ENCODE data around the gene SPIRE1. TPM values are rescaled to one million over a fixed set of nuclear protein-coding genes. Genes with fewer than 3 reads are reported as not detected.
"Not testable (repeated sequence)": the region's sequence is repeated elsewhere in the genome, so short reads cannot be mapped to it uniquely, and the experiment has no call there.

Gene SPIRE1
- total RNA-seq, 1 experiment from 2014 or later, result 26.1 TPM

DNA sequence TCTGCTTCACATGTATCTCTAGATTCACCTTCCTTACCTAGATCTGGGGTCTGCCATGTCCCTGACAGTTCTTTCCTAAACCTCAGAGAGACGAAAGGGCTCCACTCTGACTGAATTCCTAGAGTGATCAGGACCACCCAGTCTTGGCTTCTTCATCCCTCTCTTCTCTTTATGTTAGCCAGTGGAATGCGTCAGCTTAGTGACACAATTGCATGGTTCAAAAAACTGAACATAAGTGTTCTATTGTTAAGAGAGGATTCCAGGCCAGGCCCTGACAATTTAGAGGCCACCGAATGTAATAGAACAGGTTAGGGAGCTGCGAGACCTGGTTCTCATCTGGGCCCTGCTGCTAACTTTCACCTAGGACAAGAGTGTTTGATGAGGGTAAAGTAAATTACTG, 240.2 kb downstream of the SPIRE1 start:
- DNase-seq, result no peak
- Histone ChIP-seq H4K20me1 (ENCODE audit: insufficient read depth) (no peaks in the 10 kb centered on the region), H3K4me3 (no peak overlapping the region), H3K36me3 (ENCODE audit: low read depth) (no peaks in the 10 kb centered on the region), H3K79me2 (ENCODE audit: low read depth) (no peaks in the 10 kb centered on the region), H3K27ac (no peak overlapping the region), H3F3A (ENCODE audit: insufficient read depth, low read depth) (peaks cover 10% of the 10 kb centered on the region), H3K27me3 (ENCODE audit: insufficient read depth, low read depth) (no peaks in the 10 kb centered on the region), H2AFZ (no peak overlapping the region), H3K4me2 (no peak overlapping the region), H3K4me1 (replicated peaks; ENCODE audit: insufficient read depth) (no peaks in the 10 kb centered on the region), H3K9me3 (ENCODE audit: insufficient read depth, low read depth) (no peaks in the 10 kb centered on the region; the same call in 1 of the 2 replicates), H3K9me2 (ENCODE audit: insufficient read depth) (no peaks in the 10 kb centered on the region)
- ChIA-PET POLR2A (ENCODE audit: unreplicated experiment) (no interaction called here), CTCF (no interaction called here)
- no TSS peak for BruUV-seq (replicated peaks)
- TF ChIP-seq EZH2 (IDR thresholded peaks at IDR 0.05; ENCODE audit: low read depth), result no peak
- TF ChIP-seq, protein P1, sequence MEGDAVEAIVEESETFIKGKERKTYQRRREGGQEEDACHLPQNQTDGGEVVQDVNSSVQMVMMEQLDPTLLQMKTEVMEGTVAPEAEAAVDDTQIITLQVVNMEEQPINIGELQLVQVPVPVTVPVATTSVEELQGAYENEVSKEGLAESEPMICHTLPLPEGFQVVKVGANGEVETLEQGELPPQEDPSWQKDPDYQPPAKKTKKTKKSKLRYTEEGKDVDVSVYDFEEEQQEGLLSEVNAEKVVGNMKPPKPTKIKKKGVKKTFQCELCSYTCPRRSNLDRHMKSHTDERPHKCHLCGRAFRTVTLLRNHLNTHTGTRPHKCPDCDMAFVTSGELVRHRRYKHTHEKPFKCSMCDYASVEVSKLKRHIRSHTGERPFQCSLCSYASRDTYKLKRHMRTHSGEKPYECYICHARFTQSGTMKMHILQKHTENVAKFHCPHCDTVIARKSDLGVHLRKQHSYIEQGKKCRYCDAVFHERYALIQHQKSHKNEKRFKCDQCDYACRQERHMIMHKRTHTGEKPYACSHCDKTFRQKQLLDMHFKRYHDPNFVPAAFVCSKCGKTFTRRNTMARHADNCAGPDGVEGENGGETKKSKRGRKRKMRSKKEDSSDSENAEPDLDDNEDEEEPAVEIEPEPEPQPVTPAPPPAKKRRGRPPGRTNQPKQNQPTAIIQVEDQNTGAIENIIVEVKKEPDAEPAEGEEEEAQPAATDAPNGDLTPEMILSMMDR (conservative IDR thresholded peaks at IDR 0.05), result no peak
- intact Hi-C loops (cut with micrococcal nuclease; ENCODE audit: unreplicated experiment), result no loop called here

- H3K79me2 ChIP-seq (ENCODE audit: low read depth), result no peaks in the 10 kb centered on the region
- H2AFZ ChIP-seq, result no peak overlapping the region
- ChIA-PET POLR2A (ENCODE audit: unreplicated experiment) (no interaction called here), CTCF (no interaction called here)
- intact Hi-C loops (cut with micrococcal nuclease; ENCODE audit: unreplicated experiment), result no loop called here
- no peak overlapping the region for H3K4me3 ChIP-seq
- no peak for DNase-seq
- H3F3A ChIP-seq (ENCODE audit: insufficient read depth, low read depth), result peaks cover 10% of the 10 kb centered on the region
- TF ChIP-seq, protein P1 (conservative IDR thresholded peaks at IDR 0.05), result no peak
- no peak for TF ChIP-seq EZH2 (IDR thresholded peaks at IDR 0.05; ENCODE audit: low read depth)
- H3K36me3 ChIP-seq (ENCODE audit: low read depth), result no peaks in the 10 kb centered on the region
- H3K9me3 ChIP-seq (ENCODE audit: insufficient read depth, low read depth), result no peaks in the 10 kb centered on the region; the same call in 1 of the 2 replicates
- BruUV-seq (replicated peaks), result no TSS peak
- no peaks in the 10 kb centered on the region for H3K4me1 ChIP-seq (replicated peaks; ENCODE audit: insufficient read depth)
- H3K4me2 ChIP-seq, result no peak overlapping the region
- H3K27ac ChIP-seq, result no peak overlapping the region
- no peaks in the 10 kb centered on the region for H3K27me3 ChIP-seq (ENCODE audit: insufficient read depth, low read depth)
- no peaks in the 10 kb centered on the region for H3K9me2 ChIP-seq (ENCODE audit: insufficient read depth)
- no peaks in the 10 kb centered on the region for H4K20me1 ChIP-seq (ENCODE audit: insufficient read depth)
Measured at GRCh38 chr18:12416098-12416729, 241.7 kb downstream of the SPIRE1 start.

DNA sequence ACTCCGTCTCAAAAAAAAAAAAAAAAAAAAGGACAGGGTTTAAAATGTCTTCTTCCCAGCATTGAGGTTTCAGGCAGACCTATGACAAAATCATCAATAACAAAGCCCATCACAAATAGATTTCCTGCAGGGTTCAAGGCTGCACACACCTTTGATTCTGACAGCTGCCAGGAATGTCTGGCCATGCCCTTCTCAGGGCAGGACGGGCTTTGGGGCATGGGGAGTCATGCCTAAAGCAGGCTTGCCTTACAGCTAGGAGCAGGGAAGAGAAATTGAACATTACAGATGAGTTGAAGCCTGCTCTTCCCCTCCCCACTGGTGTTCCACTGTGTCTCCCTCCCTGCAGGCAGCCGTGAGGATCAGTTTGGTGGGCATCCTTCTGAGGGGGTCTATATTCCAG, 246.5 kb downstream of the SPIRE1 start:
- Histone ChIP-seq H3K4me2 (no peak overlapping the region), H4K20me1 (ENCODE audit: insufficient read depth) (no peaks in the 10 kb centered on the region), H3K9me3 (ENCODE audit: insufficient read depth, low read depth) (no peaks in the 10 kb centered on the region), H2AFZ (no peak overlapping the region), H3K27me3 (ENCODE audit: insufficient read depth, low read depth) (no peaks in the 10 kb centered on the region), H3K79me2 (ENCODE audit: low read depth) (peaks cover 20% of the 10 kb centered on the region), H3F3A (ENCODE audit: insufficient read depth, low read depth) (peaks cover 3% of the 10 kb centered on the region; the same call in 1 of the 2 replicates), H3K27ac (no peak overlapping the region), H3K36me3 (ENCODE audit: low read depth) (no peaks in the 10 kb centered on the region), H3K4me1 (replicated peaks; ENCODE audit: insufficient read depth) (peaks cover 22% of the 10 kb centered on the region; the same call in 1 of the 2 replicates), H3K4me3 (no peak overlapping the region), H3K9me2 (ENCODE audit: insufficient read depth) (no peaks in the 10 kb centered on the region)
- no peak for TF ChIP-seq EZH2 (IDR thresholded peaks at IDR 0.05; ENCODE audit: low read depth)
- TF ChIP-seq, protein P1 (conservative IDR thresholded peaks at IDR 0.05), result no peak
- ChIA-PET POLR2A (ENCODE audit: unreplicated experiment) (no interaction called here), CTCF (no interaction called here)
- DNase-seq, result no peak
- intact Hi-C loops (cut with micrococcal nuclease; ENCODE audit: unreplicated experiment), result no loop called here
- BruUV-seq (replicated peaks), result no TSS peak

- H3K79me2 ChIP-seq (ENCODE audit: low read depth), result peaks cover 20% of the 10 kb centered on the region
Measured at GRCh38 chr18:12410747-12411146, 247.2 kb downstream of the SPIRE1 start.

More at GRCh38 chr18:12410747-12411146, 247.2 kb downstream of the SPIRE1 start:
- H2AFZ ChIP-seq; DNase-seq; H3K4me3 ChIP-seq; H3K4me2 ChIP-seq; H3K9me2 ChIP-seq (ENCODE audit: insufficient read depth); intact Hi-C loops (cut with micrococcal nuclease; ENCODE audit: unreplicated experiment); H3K27me3 ChIP-seq (ENCODE audit: insufficient read depth, low read depth); H4K20me1 ChIP-seq (ENCODE audit: insufficient read depth); CTCF ChIA-PET; H3K36me3 ChIP-seq (ENCODE audit: low read depth); H3F3A ChIP-seq (ENCODE audit: insufficient read depth, low read depth); BruUV-seq (replicated peaks); H3K9me3 ChIP-seq (ENCODE audit: insufficient read depth, low read depth); POLR2A ChIA-PET (ENCODE audit: unreplicated experiment); H3K27ac ChIP-seq: not testable (repeated sequence)
- peaks cover 22% of the 10 kb centered on the region; the same call in 1 of the 2 replicates for H3K4me1 ChIP-seq (replicated peaks; ENCODE audit: insufficient read depth)

All from PC-9 (cell line).